ENCODE data around the gene ENG. TPM values are rescaled to one million over a fixed set of nuclear protein-coding genes. Genes with fewer than 3 reads are reported as not detected.

The ENG gene
- total and polyA plus RNA-seq, 2 of the 4 experiments (the other 2 are of a cell fraction), result 3.6 to 83.3 TPM

- peaks cover 36% of the 10 kb centered on the region for H3K9me1 ChIP-seq (ENCODE audit: insufficient read depth, low read length)
- H3K4me3 ChIP-seq (ENCODE audit: insufficient read depth, low read depth, low read length), result no peak overlapping the region
- H3K27me3 ChIP-seq (ENCODE audit: control insufficient read depth, insufficient read depth, low read length), result no peaks in the 10 kb centered on the region
- H2BK15ac ChIP-seq (ENCODE audit: low read depth, low read length), result peak overlapping the region; percentile 55; the same call in 1 of the 3 replicates
- ChIA-PET POLR2A (ENCODE audit: unreplicated experiment) (no interaction called here), CTCF (interaction anchor here (0.6 to 0.7 kb wide), 2 partner anchors 33 to 201 kb away, joined by 3 read pairs; no protein-coding TSS in a partner anchor)
- TF ChIP-seq MAZ (IDR thresholded peaks at IDR 0.05; ENCODE audit: borderline replicate concordance, low read depth, low read length) (no peak), RFX5 (IDR thresholded peaks at IDR 0.05; ENCODE audit: low read depth, low read length) (no peak), MAFK (IDR thresholded peaks at IDR 0.05; ENCODE audit: low read depth, low read length) (no peak), ELK1 (IDR thresholded peaks at IDR 0.05; ENCODE audit: borderline replicate concordance, low read depth, low read length) (no peak), CTCF (conservative IDR thresholded peaks at IDR 0.05; ENCODE audit: low read depth, low read length) (no peak), CEBPB (IDR thresholded peaks at IDR 0.05; ENCODE audit: low read depth, low read length) (no peak), SMC3 (IDR thresholded peaks at IDR 0.05; ENCODE audit: low read depth, low read length) (no peak), RAD21 (IDR thresholded peaks at IDR 0.05; ENCODE audit: low read length) (no peak), FOS (IDR thresholded peaks at IDR 0.05; ENCODE audit: low read depth, low read length) (no peak), MXI1 (IDR thresholded peaks at IDR 0.05; ENCODE audit: borderline replicate concordance, low read depth, low read length) (no peak), RCOR1 (IDR thresholded peaks at IDR 0.05; ENCODE audit: insufficient replicate concordance, low read length) (no peak), CHD1 (IDR thresholded peaks at IDR 0.05; ENCODE audit: low read depth, low read length) (no peak)
- peak overlapping the region; percentile 0; the same call in 1 of the 2 replicates for H3K14ac ChIP-seq (replicated peaks; ENCODE audit: low read depth, low read length)
- BruUV-seq (replicated peaks), result no TSS peak
- no peak overlapping the region for H3K18ac ChIP-seq (ENCODE audit: low read depth, low read length)
- H2BK5ac ChIP-seq (ENCODE audit: low read depth, low read length, poor library complexity, severe bottlenecking), result peak overlapping the region; percentile 48
- no peak overlapping the region for H3K56ac ChIP-seq (ENCODE audit: extremely low read depth, insufficient read depth, low read length)
- no peak overlapping the region for H3K9ac ChIP-seq (ENCODE audit: low read depth, low read length)
- no peaks in the 10 kb centered on the region; the same call in 1 of the 2 replicates for H4K20me1 ChIP-seq (ENCODE audit: insufficient read depth, low read length)
- H4K91ac ChIP-seq (ENCODE audit: insufficient read depth, low read depth, low read length), result no peak overlapping the region
- WGBS, 2 experiments (ENCODE audit: extremely low coverage in 2 of 2, insufficient read length in 1 of 2), result no CpG with 5 or more reads among the region's 1 CpG
- H2AK9ac ChIP-seq (replicated peaks; ENCODE audit: low read depth, low read length, poor library complexity), result no peak overlapping the region
- peaks cover 24 to 63% of the 10 kb centered on the region in 2 experiments for H3K79me1 ChIP-seq (ENCODE audit: low read depth in 1 of 2, low read length in 2 of 2)
- H2BK20ac ChIP-seq (ENCODE audit: low read depth, low read length), result peak overlapping the region; percentile 24; the same call in 1 of the 2 replicates
- no peak overlapping the region for H2AFZ ChIP-seq (replicated peaks; ENCODE audit: low read length, poor library complexity)
- H3K9me3 ChIP-seq (ENCODE audit: control insufficient read depth, insufficient read depth, low read length), result no peaks in the 10 kb centered on the region
- H3K4me1 ChIP-seq (ENCODE audit: control insufficient read depth, insufficient read depth, low read length), result peaks cover 37% of the 10 kb centered on the region
- peak overlapping the region; percentile 42; the same call in 1 of the 2 replicates for H3K27ac ChIP-seq (ENCODE audit: insufficient read depth, low read length)
- in situ Hi-C loops (cut with MboI; ENCODE audit: low sequenced_read_pairs), result no loop called here
- DNase-seq, result peak; percentile 55
- peak overlapping the region in 1 of 2 experiments; percentile 61; a peak in 2 of 4 replicates for H4K8ac ChIP-seq (ENCODE audit: low read depth in 2 of 2, low read length in 2 of 2)
- intact Hi-C loops (cut with micrococcal nuclease), result no loop called here
- no peak overlapping the region for H3K4ac ChIP-seq (ENCODE audit: low read depth, low read length)
- H3K36me3 ChIP-seq (ENCODE audit: control insufficient read depth, insufficient read depth, low read length), result peaks cover 4% of the 10 kb centered on the region
- no peak overlapping the region for H3K23ac ChIP-seq (ENCODE audit: low read depth, low read length)
- no peak overlapping the region for H3K4me2 ChIP-seq (ENCODE audit: low read depth, low read length)
- no peak for ATAC-seq (ENCODE audit: low read depth)
- dilution Hi-C loops (cut with HindIII; ENCODE audit: low sequenced_read_pairs, unreplicated experiment), result no loop called here
- no peak overlapping the region for H2BK120ac ChIP-seq (ENCODE audit: low read depth, low read length)
- 0 out of 2 replicates have a peak overlapping the region, but pooled peaks have one; percentile 21 for H4K5ac ChIP-seq (ENCODE audit: low read depth, low read length)
- H2AK5ac ChIP-seq (ENCODE audit: low read depth, low read length), result no peak overlapping the region
Observed at GRCh38 chr9:127833555-127833954, 20.9 kb downstream of the ENG start.
